ENCODE measurements around the gene ECI2.

DNA sequence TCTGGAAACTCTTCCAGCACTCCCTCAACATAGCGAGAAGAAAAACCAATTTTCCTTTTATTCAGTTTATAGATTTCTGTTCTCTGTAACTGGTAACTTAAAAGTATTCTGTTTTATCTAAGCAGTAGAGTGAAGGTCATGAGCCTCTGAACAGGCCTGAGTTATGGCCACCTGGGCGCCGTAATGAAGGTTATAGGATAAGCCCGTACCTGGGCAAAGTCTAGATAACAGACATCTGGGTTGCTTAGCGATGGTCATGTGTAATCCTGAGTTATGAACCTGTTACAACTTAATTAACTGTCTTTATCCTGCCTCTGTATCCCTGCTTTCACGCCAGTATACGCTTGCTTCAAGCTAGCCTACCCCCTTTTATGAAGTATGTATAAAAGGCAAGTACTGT is 43.4 kb downstream of the ECI2 start:
- TF ChIP-seq, protein P1, sequence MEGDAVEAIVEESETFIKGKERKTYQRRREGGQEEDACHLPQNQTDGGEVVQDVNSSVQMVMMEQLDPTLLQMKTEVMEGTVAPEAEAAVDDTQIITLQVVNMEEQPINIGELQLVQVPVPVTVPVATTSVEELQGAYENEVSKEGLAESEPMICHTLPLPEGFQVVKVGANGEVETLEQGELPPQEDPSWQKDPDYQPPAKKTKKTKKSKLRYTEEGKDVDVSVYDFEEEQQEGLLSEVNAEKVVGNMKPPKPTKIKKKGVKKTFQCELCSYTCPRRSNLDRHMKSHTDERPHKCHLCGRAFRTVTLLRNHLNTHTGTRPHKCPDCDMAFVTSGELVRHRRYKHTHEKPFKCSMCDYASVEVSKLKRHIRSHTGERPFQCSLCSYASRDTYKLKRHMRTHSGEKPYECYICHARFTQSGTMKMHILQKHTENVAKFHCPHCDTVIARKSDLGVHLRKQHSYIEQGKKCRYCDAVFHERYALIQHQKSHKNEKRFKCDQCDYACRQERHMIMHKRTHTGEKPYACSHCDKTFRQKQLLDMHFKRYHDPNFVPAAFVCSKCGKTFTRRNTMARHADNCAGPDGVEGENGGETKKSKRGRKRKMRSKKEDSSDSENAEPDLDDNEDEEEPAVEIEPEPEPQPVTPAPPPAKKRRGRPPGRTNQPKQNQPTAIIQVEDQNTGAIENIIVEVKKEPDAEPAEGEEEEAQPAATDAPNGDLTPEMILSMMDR (IDR thresholded peaks at IDR 0.05) = no peak
- TF ChIP-seq EZH2 (IDR thresholded peaks at IDR 0.05; ENCODE audit: borderline replicate concordance, insufficient read depth, low read depth, low read length, poor library complexity, severe bottlenecking) = no peak

Measured in B cell (primary cell).